ENCODE measurements around the gene TTC7B.

The TTC7B gene

DNA sequence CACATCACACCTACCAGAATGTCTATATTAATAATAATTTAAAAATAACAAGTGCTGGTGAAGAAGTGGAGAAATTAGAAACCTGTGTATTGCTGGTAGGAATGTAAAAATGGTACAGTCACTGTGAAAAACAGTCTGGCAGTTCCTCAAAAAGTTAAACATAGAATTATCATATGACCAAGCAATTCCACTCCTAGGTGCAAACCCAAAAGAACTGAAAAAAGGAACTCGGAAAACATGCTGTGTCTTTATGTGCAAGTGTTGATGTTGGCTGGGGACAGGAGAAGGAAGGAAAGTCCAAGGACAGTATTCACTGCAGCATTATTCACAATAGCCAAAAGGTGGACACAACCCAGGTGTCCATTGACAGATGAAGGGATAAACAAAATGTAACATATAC lies 146.5 kb downstream of the TTC7B start:
- DNase-seq (ENCODE audit: low read depth, low spot score) = no peak
- ChIA-PET CTCF (no interaction called here), POLR2A (no interaction called here)
- no peak for TF ChIP-seq CTCF (IDR thresholded peaks at IDR 0.05; ENCODE audit: insufficient read depth, low read length, missing control alignments)
- H3K4me3 ChIP-seq (ENCODE audit: low read depth, low read length) = no peak overlapping the region

- ChIA-PET CTCF (no interaction called here), POLR2A (no interaction called here)
- no peak for DNase-seq (ENCODE audit: low read depth, low spot score)
- no peak overlapping the region for H3K4me3 ChIP-seq (ENCODE audit: low read depth, low read length)
- no peak for TF ChIP-seq CTCF (IDR thresholded peaks at IDR 0.05; ENCODE audit: insufficient read depth, low read length, missing control alignments)
These were observed 149.7 kb downstream of the TTC7B start for GRCh38 chr14:90666571-90666970.

- ChIA-PET POLR2A (no interaction called here), CTCF (interaction anchor here (0.9 to 1.5 kb wide), 2 partner anchors 32 to 266 kb away, joined by 3 to 4 read pairs; no protein-coding TSS in a partner anchor)
- DNase-seq (ENCODE audit: low read depth, low spot score) = no peak
- H3K4me3 ChIP-seq (ENCODE audit: low read depth, low read length) = no peak overlapping the region
- no peak for TF ChIP-seq CTCF (IDR thresholded peaks at IDR 0.05; ENCODE audit: insufficient read depth, low read length, missing control alignments)
These were observed 150.8 kb downstream of the TTC7B start for GRCh38 chr14:90665321-90666000.

DNA sequence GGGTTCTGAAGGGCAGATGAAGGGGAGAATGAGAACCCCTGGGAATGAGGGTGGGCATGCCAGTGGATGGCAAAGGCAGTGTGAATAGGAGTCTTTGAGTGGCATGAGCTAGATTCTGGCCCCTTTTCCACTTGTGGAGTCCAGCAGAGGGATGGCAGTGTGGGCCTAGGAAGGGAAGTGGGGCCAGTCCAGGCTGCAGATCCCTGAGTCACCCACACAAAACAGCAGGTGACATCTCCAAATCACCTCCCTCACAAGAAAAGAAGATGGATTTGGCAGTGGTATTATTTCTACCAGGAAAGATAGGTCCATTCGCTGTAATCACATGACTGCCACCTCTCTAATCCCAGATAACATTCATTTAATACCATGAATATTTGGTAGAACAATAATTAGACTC lies 151.3 kb downstream of the TTC7B start:
- DNase-seq (ENCODE audit: low read depth, low spot score) = no peak
- H3K4me3 ChIP-seq (ENCODE audit: low read depth, low read length) = no peak overlapping the region
- no peak for TF ChIP-seq CTCF (IDR thresholded peaks at IDR 0.05; ENCODE audit: insufficient read depth, low read length, missing control alignments)
- CTCF ChIA-PET = interaction anchor here (0.7 to 1.5 kb wide), 3 partner anchors 32 to 265 kb away, joined by 3 to 4 read pairs (median 3); no protein-coding TSS in a partner anchor
- POLR2A ChIA-PET = no interaction called here

DNA sequence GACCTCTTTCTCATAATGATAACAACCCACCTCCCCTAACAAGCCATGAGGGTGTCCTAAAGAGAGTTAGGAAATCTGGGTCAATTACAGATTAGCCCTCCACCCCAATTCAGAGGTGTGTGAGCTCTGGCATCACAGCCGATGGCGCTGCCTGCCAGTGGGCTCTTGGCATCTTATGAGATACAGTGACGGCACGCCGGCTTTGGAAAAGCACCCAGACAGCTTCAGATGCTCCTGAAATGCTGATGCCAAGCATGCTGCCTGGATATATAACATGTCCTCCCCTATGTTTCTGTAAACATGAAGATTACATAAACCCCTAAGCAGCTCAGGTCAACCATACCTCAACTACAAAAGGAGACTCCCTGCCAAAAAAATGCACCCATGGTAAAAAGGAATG lies 152.6 kb downstream of the TTC7B start:
- CTCF ChIA-PET = no interaction called here

GRCh38 chr14:90663140-90663539 lies 153.1 kb downstream of the TTC7B start:
- H3K4me3 ChIP-seq (ENCODE audit: low read depth, low read length) = no peak overlapping the region
- CTCF ChIA-PET = interaction anchor here (0.7 kb wide), 1 partner anchor 13 kb away, joined by 3 read pairs; no protein-coding TSS in a partner anchor
- TF ChIP-seq CTCF (IDR thresholded peaks at IDR 0.05; ENCODE audit: insufficient read depth, low read length, missing control alignments) = no peak
- DNase-seq (ENCODE audit: low read depth, low spot score) = no peak
- POLR2A ChIA-PET = no interaction called here

More for the DNA sequence above, 152.6 kb downstream of the TTC7B start:
- no peak overlapping the region for H3K4me3 ChIP-seq (ENCODE audit: low read depth, low read length)
- DNase-seq (ENCODE audit: low read depth, low spot score) = no peak
- POLR2A ChIA-PET = no interaction called here
- no peak for TF ChIP-seq CTCF (IDR thresholded peaks at IDR 0.05; ENCODE audit: insufficient read depth, low read length, missing control alignments)
